Fibroblast of mammary gland (primary cell): ENCODE data around the gene MSH5.
"Not testable (repeated sequence)": the region's sequence is repeated elsewhere in the genome, so short reads cannot be mapped to it uniquely, and the experiment has no call there.

Experiments used
- DNase-seq: peaks from one replicate; pipeline ENCODE4 v3.0.0-alpha.2; 2010; ENCODE audit warnings: low read depth
- H3K4me3 ChIP-seq: 2 replicates; pipeline ENCODE4 v1.5.1; 2011; ENCODE audit warnings: low read depth, mild to moderate bottlenecking, low read length, moderate library complexity; ENCODE audit not compliant: control insufficient read depth
- TF ChIP-seq, protein P1 (sequence below): conservative IDR thresholded peaks from 2 replicates; pipeline ENCODE4 v1.5.1; 2011; ENCODE audit warnings: low read depth, low read length, inconsistent platforms; ENCODE audit not compliant: control insufficient read depth, insufficient read depth

MSH5 gene

DNA sequence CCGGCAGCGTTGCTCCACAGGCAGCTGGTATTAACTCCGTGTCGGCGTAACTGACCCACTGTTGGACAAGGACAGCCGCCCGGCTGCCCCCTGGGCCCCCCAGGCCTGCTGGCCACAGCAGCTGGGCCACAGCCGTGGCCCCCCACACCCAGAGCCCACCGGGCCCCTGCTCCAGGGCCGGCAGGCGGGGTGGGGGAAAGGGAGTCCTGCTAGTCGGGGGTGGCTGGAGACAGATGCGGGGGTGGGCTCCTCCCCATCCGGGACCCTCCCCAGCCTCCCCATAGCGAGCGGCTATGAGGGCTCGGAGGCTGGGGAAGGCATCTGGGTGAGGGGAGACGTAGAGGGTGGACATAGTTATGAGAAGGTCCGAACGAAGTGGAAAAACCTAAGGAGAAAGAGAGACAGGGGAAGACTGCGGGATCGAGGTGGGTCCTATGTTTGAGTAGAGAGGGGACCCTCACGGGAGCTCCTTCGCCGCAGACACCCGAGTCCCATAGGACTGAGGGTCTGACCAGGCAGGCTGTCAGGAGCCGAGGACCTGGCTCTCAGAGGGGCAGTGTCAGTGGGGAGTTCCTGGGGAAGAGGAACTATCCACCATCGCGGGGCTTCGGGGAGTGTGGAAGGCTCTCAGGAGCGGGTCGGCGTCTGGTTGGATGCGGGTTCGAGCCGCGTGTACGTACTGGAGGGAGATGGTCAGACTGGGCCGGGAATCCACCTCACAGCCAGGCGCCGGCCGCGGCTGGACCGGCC, 55.2 kb downstream of the MSH5 start:
- DNase-seq = no peak
- TF ChIP-seq, protein P1, sequence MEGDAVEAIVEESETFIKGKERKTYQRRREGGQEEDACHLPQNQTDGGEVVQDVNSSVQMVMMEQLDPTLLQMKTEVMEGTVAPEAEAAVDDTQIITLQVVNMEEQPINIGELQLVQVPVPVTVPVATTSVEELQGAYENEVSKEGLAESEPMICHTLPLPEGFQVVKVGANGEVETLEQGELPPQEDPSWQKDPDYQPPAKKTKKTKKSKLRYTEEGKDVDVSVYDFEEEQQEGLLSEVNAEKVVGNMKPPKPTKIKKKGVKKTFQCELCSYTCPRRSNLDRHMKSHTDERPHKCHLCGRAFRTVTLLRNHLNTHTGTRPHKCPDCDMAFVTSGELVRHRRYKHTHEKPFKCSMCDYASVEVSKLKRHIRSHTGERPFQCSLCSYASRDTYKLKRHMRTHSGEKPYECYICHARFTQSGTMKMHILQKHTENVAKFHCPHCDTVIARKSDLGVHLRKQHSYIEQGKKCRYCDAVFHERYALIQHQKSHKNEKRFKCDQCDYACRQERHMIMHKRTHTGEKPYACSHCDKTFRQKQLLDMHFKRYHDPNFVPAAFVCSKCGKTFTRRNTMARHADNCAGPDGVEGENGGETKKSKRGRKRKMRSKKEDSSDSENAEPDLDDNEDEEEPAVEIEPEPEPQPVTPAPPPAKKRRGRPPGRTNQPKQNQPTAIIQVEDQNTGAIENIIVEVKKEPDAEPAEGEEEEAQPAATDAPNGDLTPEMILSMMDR = no peak
- H3K4me3 ChIP-seq = peak overlapping the region; percentile 96

DNA sequence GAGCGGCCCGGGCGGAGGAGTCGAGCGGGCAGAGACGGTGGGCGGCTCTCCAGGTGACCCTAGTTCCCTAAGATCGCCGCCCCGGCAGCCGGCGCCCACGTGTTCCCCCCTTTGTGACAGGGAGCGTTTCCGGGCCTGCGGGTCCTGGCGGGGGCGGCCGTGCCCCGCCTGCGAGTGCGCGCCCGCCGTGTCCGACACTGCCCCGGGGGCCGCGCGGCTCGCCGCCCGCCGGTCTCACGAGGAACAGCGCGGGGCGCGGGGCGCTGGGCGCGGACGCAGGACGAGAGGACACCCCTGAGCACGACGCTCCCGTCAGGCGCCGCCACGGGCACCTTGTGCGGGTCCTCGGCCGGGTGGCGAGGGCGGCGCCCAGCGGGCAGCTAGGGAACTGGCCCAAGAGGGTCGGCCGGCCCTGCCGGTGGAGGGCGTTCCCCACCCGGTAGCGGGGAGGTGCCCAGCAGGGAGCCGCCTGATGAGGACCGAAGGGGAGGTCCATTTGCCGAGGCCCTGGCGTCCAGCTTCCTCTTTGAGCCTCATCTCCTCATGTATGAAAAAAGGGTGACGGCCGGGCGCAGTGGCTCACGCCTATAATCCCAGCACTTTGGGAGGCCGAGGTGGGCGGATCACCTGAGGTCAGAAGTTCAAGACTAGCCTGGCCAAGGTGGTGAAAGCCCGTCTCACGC, 56.0 kb downstream of the MSH5 start, which contains the start of gene VARS1:
Gene VARS1, minus strand, starts transcription at position 137 of the 683 bp plus-strand sequence. CDS start 535 bp downstream, outside the sequence.
- TF ChIP-seq, protein P1 = peak; percentile 41
- H3K4me3 ChIP-seq = peak within 1 kb of the TSS; percentile 96
- peak; percentile 88 for DNase-seq

DNA sequence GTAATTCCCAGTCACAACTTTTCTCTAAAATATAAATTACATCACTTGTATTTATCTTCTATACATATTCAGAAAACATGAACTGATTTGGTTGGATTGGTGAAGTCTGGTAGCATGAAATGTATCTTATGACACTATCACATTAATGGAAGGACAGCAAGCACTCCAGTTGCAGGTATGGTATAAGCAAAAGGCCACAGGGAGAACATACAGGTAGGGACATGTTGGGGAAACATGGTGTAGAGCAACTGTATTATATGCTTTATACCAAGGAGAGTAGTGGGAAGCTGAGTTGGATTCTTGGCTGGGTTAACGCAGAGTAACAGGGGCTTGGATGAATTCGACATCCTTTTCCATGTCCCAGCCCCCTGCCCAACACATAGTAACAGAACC, 57.2 kb downstream of the MSH5 start:
- TF ChIP-seq, protein P1 = no peak
- H3K4me3 ChIP-seq = no peak overlapping the region
- no peak for DNase-seq

DNA sequence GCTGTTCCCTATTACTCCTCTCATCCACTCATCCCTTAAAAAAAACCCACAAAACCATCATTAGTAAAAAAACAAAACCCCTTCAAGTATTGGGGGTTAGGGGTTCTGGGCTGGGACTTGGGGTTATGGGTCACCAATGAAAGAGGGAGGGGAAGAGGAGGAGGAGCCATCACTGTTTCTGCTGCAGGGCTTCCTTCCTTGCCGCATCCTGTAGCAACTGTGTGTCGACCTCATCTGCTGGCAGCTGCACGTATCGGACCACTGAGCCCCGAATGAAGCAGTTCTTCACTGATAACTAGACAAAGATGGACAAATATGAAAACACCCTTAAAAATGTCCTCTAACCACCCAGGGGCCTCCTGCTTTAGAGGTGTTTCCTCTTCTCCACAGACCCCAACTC, 57.8 kb downstream of the MSH5 start:
- H3K4me3 ChIP-seq = no peak overlapping the region
- TF ChIP-seq, protein P1 = no peak
- DNase-seq = no peak

DNA sequence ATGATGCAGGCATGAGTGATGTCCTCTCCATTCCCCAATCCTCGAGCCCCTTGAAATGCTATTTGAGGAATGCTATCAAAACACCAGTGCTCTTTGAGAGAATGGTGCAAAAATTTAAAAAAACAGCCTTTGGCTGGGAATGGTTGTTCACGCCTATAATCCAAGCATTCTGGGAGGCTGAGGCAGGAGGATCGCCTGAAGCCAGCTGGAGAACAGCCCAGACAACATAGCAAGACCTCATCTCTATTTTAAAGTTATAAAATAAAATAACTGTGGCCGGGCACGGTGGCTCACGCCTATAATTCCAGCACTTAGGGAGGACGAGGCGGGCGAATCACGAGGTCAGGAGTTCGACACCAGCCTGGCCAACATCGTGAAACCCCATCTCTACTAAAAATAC, 60.0 kb downstream of the MSH5 start:
- H3K4me3 ChIP-seq = no peak overlapping the region
- no peak for DNase-seq
- TF ChIP-seq, protein P1 = no peak

DNA sequence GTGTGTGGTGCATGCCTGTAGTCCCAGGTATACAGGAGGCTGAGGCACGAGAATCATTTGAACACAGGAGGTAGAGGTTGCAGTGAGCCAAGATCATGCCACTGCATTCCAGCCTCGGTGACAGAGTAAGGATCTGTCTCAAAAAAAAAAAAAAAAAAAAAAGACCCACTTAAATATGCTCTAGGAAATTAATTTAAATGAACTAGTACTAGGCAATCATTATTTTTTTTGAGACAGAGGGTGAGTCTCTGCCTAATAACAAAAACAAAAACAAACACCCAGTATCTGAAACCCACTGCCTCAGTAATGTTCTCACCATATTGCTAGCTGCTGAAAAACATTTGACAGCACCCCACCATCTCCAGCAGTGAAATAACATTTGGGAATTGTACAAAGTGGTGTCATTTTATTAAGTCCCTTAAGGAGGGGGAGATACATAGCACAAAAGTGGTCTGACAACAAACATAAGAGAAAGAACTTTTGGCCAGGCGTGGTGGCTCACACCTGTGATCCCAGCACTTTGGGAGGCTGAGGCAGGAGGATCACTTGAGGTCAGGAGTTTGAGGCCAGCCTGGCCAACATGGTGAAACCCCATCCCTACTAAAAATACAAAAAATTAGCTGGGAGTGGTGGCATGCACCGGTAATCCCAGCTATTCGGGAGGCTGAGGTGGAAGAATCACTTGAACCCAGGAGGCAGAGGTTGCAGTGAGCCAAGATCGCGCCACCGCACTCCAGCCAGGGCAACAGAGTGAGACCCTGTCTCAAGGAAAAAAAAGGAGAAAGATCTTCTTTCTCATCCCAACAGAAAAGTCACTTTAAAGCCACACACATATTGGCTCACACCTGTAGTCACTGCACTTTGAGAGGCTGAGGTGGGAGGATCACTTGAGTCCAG, 61.5 kb downstream of the MSH5 start:
- DNase-seq, H3K4me3 ChIP-seq: not testable (repeated sequence)
